Adrenal gland (tissue), 12 donors: Measurements from ENCODE around the gene IQGAP1. TPM values are rescaled to one million over a fixed set of nuclear protein-coding genes. Genes with fewer than 3 reads are reported as not detected.

ENCODE experiments used
- DNase-seq, 7 donors: peaks; one replicate each; pipeline ENCODE4 v3.0.0-alpha.2; 2019 to 2020
- H3K27ac ChIP-seq, 5 donors: fragments of 200-600 bp; sonication (generic) in 4 of 5; 1 replicate in 3 of 5; 2 replicates in 2 of 5; pipeline versions ENCODE4 v1.5.1 to v1.8.0; 2016 to 2020; ENCODE audit warnings: mild to moderate bottlenecking in 1 of 5
- H3K27me3 ChIP-seq: fragments of 200-600 bp; 2 replicates; pipeline ENCODE4 v1.8.0; 2021
- H3K36me3 ChIP-seq, 2 donors: fragments of 200-600 bp; replicated peaks in 1 of 2; 1 replicate in 1 of 2; 2 replicates in 1 of 2; pipeline versions ENCODE4 v1.5.1 to v1.8.0; 2018 to 2022
- H3K4me1 ChIP-seq, 2 donors: fragments of 200-600 bp; replicated peaks in 1 of 2; 1 replicate in 1 of 2; 2 replicates in 1 of 2; pipeline versions ENCODE4 v1.5.1 to v1.8.0; 2018 to 2021
- H3K4me3 ChIP-seq, 4 donors: fragments of 200-600 bp; sonication (generic) in 3 of 4; one replicate each; pipeline ENCODE4 v1.5.1; 2016 to 2018
- H3K9me3 ChIP-seq, 3 donors: fragments of 200-600 bp; sonication (generic) in 1 of 3; replicated peaks in 1 of 3; 1 replicate in 2 of 3; 2 replicates in 1 of 3; pipeline versions ENCODE4 v1.5.1 to v1.8.0; 2016 to 2021
- CTCF ChIP-seq, 6 experiments: fragments of 450-650 bp in 4 of 6; fragments of 200-600 bp in 2 of 6; sonication (generic) in 1 of 6; IDR thresholded peaks; 1 replicate in 5 of 6; 2 replicates in 1 of 6; pipeline versions ENCODE4 v1.5.1 to v1.8.0; 2016 to 2021; ENCODE audit warnings: antibody characterized with exemption in 6 of 6, mild to moderate bottlenecking in 2 of 6, moderate library complexity in 1 of 6
- POLR2A ChIP-seq, 2 donors: fragments of 450-650 bp; IDR thresholded peaks; one replicate each; pipeline ENCODE4 v1.6.1; 2017; ENCODE audit warnings: antibody characterized with exemption in 2 of 2, mild to moderate bottlenecking in 2 of 2, moderate library complexity in 1 of 2
- WGBS, 4 donors: extraction: QIAGEN DNeasy Blood & Tissue Kit in 2 of 4; methylation state at CpG; one replicate each; pipeline versions ENCODE4 v1.1.5 to v1.1.7; 2013 to 2017; 5-methylcytosine and 5-hydroxymethylcytosine counted together
- intact Hi-C, 2 donors: fragments of 100-400 bp; cut with DNase I; formaldehyde crosslinking; loops; one replicate each; pipeline versions ENCODE4 v1.14.1 to v1.15.0; 2022 to 2023
- polyA plus RNA-seq, 3 donors: library from polyadenylated mRNA; stranded (reverse); fragments of 200-250 nt in 2 of 3; fragments of 350-450 nt in 1 of 3; fragmentation: Illumina TruSeq in 1 of 3; extraction: RNeasy Lipid Tissue Mini Kit (QIAGEN cat#74804) in 1 of 3; gene quantifications; one replicate each; pipeline ENCODE4 v1.2.3, GENCODE V29; 2013 to 2014
- total RNA-seq, 9 donors: library from RNA; depleted of rRNA in 4 of 9; stranded (reverse); fragments of >200 nt in 4 of 9; fragments of 120-200 nt in 1 of 9; fragmentation: NEBNext Ultra II Directional in 1 of 9; extraction: Animal tissue kit (Norgen Biotek cat#: 25700) in 1 of 9; gene quantifications; one replicate each; pipeline versions ENCODE4 v1.1.0 to v1.2.4, GENCODE V29; 2013 to 2023
- donor health status: healthy with polysubstance abuse.
- donor health status: Bipolar disorder and iron deficiency.
- donor health status: DM: yes; HTN: yes; CAD: no.
- donor health status: DM: no; HTN: no; CAD: no.
- donor health status: DM: no; HTN: no; CAD: no.
- donor health status: DM: yes; HTN: yes; CAD: no.

The IQGAP1 gene
- total and polyA plus RNA-seq, 12 donors, result 34.3 to 261 (median 150) TPM

- H3K36me3 ChIP-seq, result no peaks in the 10 kb centered on the region
- 91 to 97% (median 95%) methylated on average over 6 of the region's 6 CpGs for WGBS, 4 donors
- intact Hi-C loops, result no loop called here
- no peak overlapping the region for H3K27ac ChIP-seq
- H3K4me3 ChIP-seq, result no peak overlapping the region
- DNase-seq, result no peak
- no peaks in the 10 kb centered on the region for H3K9me3 ChIP-seq
- TF ChIP-seq POLR2A (IDR thresholded peaks at IDR 0.05) (no peak), CTCF (IDR thresholded peaks at IDR 0.05) (no peak)
- no peaks in the 10 kb centered on the region for H3K27me3 ChIP-seq
- peaks cover 9 to 11% of the 10 kb centered on the region in 2 donors for H3K4me1 ChIP-seq
Measured at GRCh38 chr15:90348456-90348855, 39.6 kb upstream of the IQGAP1 start.

- Histone ChIP-seq H3K27me3 (no peaks in the 10 kb centered on the region), H3K4me1 (peaks cover 7 to 9% of the 10 kb centered on the region in 2 donors), H3K9me3 (no peaks in the 10 kb centered on the region), H3K36me3 (no peaks in the 10 kb centered on the region), H3K4me3 (no peak overlapping the region), H3K27ac (no peak overlapping the region)
- intact Hi-C loops, result no loop called here
- TF ChIP-seq POLR2A (IDR thresholded peaks at IDR 0.05), result no peak
- no peak for TF ChIP-seq CTCF (IDR thresholded peaks at IDR 0.05)
- WGBS, 4 donors, result 94 to 99% (median 96%) methylated on average over 21 of the region's 21 CpGs
- DNase-seq, result no peak
Measured at GRCh38 chr15:90349072-90349471, 39.0 kb upstream of the IQGAP1 start.

- no peak for TF ChIP-seq CTCF (IDR thresholded peaks at IDR 0.05)
- no peak for TF ChIP-seq POLR2A (IDR thresholded peaks at IDR 0.05)
- no peaks in the 10 kb centered on the region for H3K27me3 ChIP-seq
- DNase-seq, result no peak
- intact Hi-C loops, result no loop called here
- H3K36me3 ChIP-seq, result no peaks in the 10 kb centered on the region
- no peaks in the 10 kb centered on the region for H3K9me3 ChIP-seq
- no peak overlapping the region for H3K4me3 ChIP-seq
- H3K4me1 ChIP-seq, result peaks cover 7 to 9% of the 10 kb centered on the region in 2 donors
- H3K27ac ChIP-seq, result no peak overlapping the region
- 89 to 94% (median 91%) methylated on average over 9 of the region's 9 CpGs for WGBS, 4 donors
Measured at GRCh38 chr15:90349821-90350220, 38.2 kb upstream of the IQGAP1 start.

DNA sequence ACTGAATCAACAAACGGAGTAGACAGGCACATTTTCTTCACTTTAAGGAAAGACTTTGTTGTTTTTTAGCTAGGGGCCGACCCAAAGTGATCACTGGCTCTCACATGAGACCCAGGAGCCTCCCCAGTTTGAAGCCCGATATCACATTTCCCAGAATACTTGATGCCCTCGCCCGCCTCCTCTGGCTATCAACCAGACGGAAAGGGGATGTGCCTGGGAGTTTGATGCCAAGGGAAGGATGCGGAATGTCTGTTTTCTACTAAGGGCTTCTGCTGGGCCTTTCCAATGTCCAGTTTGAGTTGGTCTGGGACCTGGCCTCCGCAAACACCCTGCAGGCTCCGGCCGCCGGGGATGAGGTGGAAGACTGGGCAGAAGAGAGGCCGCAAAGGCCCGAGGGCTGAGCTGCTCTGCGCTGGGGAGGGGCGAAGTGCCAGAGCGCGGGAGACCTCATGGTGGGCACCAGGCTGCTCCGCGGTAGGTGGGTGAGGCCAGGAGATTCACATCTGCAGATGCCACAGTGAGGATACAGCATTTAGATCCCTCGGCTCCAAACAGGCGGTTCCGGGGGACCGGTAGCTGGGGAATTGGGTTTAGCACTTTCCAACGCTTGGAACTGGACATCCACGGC, 36.4 kb upstream of the IQGAP1 start:
- peak overlapping the region in 2 of 4 donors; percentile 88 to 98 for H3K4me3 ChIP-seq
- no peak for DNase-seq

More for the DNA sequence above, 36.4 kb upstream of the IQGAP1 start:
- H3K9me3 ChIP-seq, result no peaks in the 10 kb centered on the region
- H3K36me3 ChIP-seq, result no peaks in the 10 kb centered on the region
- no peak overlapping the region for H3K27ac ChIP-seq
- intact Hi-C loops, result no loop called here
- H3K4me1 ChIP-seq, result peaks cover 3 to 4% of the 10 kb centered on the region in 2 donors
- no peaks in the 10 kb centered on the region for H3K27me3 ChIP-seq
- WGBS, 4 donors, result 32 to 80% (median 54%) methylated on average over 7 to 25 of the region's 25 CpGs
- TF ChIP-seq CTCF (IDR thresholded peaks at IDR 0.05) (no peak), POLR2A (IDR thresholded peaks at IDR 0.05) (no peak)
